A549 (cell line): ENCODE measurements around the gene NOS3. TPM values are rescaled to one million over a fixed set of nuclear protein-coding genes. Genes with fewer than 3 reads are reported as not detected.

ENCODE experiments used
- ATAC-seq, 2 experiments: fragments of 200-7000 bp in 1 of 2; fragments of >200 bp in 1 of 2; cut with Nextera tagmentation in 1 of 2; cut with Tn5 transposase in 1 of 2; 3 replicates each; pipeline versions ENCODE4 v1.8.0 to v1.9.1; 2018 to 2020; ENCODE audit warnings: mild to moderate bottlenecking in 1 of 2, moderate library complexity in 1 of 2
- CTCF ChIA-PET: fragments of 300-600 bp; sonication (Branson Sonifier 250); formaldehyde crosslinking; extraction: SDS; loops from one replicate; lab custom pipeline; 2021; ENCODE audit warnings: antibody characterized with exemption, inconsistent platforms; lab: Yijun Ruan, JAX
- POLR2A ChIA-PET: fragments of 350-600 bp; formaldehyde crosslinking; extraction: SDS; loops from one replicate; lab custom pipeline; 2021; ENCODE audit warnings: antibody characterized with exemption, inconsistent platforms; lab: Yijun Ruan, JAX
- DNase-seq, 2 experiments: peaks; one replicate each; pipeline versions ENCODE4 v3.0.0 to v3.0.0-alpha.2; 2011 to 2016; ENCODE audit warnings: low read depth in 1 of 2, low spot score in 1 of 2
- FAIRE-seq: peaks from 2 replicates; lab custom pipeline; 2011; peaks lifted over from hg19 to GRCh38; lab: Jason Lieb, UNC
- H3K27ac ChIP-seq, 2 experiments: fragments of >200 bp; sonication (Bioruptor Twin); formaldehyde crosslinking; 3 replicates each; pipeline ENCODE4 v1.5.1; 2016 to 2017
- H3K4me1 ChIP-seq: fragments of >200 bp; sonication (Bioruptor Twin); formaldehyde crosslinking; 3 replicates; pipeline ENCODE4 v1.6.1; 2016
- H3K4me2 ChIP-seq: fragments of >200 bp; sonication (Bioruptor Twin); formaldehyde crosslinking; 3 replicates; pipeline ENCODE4 v1.6.1; 2016
- H3K4me3 ChIP-seq: fragments of >200 bp; sonication (Bioruptor Twin); formaldehyde crosslinking; 3 replicates; pipeline ENCODE4 v1.5.1; 2016
- H3K9me3 ChIP-seq: fragments of >200 bp; sonication (Bioruptor Twin); formaldehyde crosslinking; 3 replicates; pipeline ENCODE4 v1.6.1; 2016
- BHLHE40 ChIP-seq: IDR thresholded peaks from 2 replicates; pipeline ENCODE4 v1.6.1; 2012; ENCODE audit warnings: low read depth, low read length, inconsistent platforms
- CBX8 ChIP-seq: fragments of 200-600 bp; sonication (generic); IDR thresholded peaks from 2 replicates; pipeline ENCODE4 v1.6.1; 2016
- CHD2 ChIP-seq: fragments of 150-350 bp; IDR thresholded peaks from 2 replicates; pipeline ENCODE4 v1.6.1; 2014; ENCODE audit warnings: low read length; ENCODE audit not compliant: partially characterized antibody
- FOXS1 ChIP-seq: fragments of 250-450 bp; sonication (Bioruptor Pico); IDR thresholded peaks from 2 replicates; pipeline ENCODE4 v1.5.0; 2020; ENCODE audit warnings: mild to moderate bottlenecking, moderate library complexity
- GATA3 ChIP-seq: IDR thresholded peaks from 2 replicates; pipeline ENCODE4 v1.6.1; 2012; ENCODE audit warnings: borderline replicate concordance
- HOXB13 ChIP-seq: fragments of 250-450 bp; sonication (Bioruptor Pico); IDR thresholded peaks from 2 replicates; pipeline ENCODE4 v1.5.0; 2020; ENCODE audit warnings: low read depth, mild to moderate bottlenecking, moderate library complexity
- JUN ChIP-seq, 2 experiments: fragments of >200 bp; sonication (Bioruptor Twin); formaldehyde crosslinking; IDR thresholded peaks; 2 replicates in 1 of 2; 3 replicates in 1 of 2; pipeline ENCODE4 v1.6.1; 2016 to 2017
- MYC ChIP-seq: IDR thresholded peaks from 2 replicates; pipeline ENCODE4 v1.6.1; 2012; ENCODE audit warnings: mild to moderate bottlenecking, inconsistent platforms, low read length, improper control_type of control experiment, borderline replicate concordance
- NPAS2 ChIP-seq: fragments of 250-450 bp; sonication (Bioruptor Pico); IDR thresholded peaks from 2 replicates; pipeline ENCODE4 v1.8.0; 2022; ENCODE audit warnings: mild to moderate bottlenecking, moderate library complexity, borderline replicate concordance
- POLR2A ChIP-seq: IDR thresholded peaks from 2 replicates; pipeline ENCODE4 v1.6.1; 2012; ENCODE audit warnings: mild to moderate bottlenecking, low read length
- RCOR1 ChIP-seq: fragments of 150-350 bp; IDR thresholded peaks from 2 replicates; pipeline ENCODE4 v1.6.1; 2014; ENCODE audit warnings: antibody characterized with exemption, low read length, low read depth
- TFCP2L1 ChIP-seq: fragments of 250-450 bp; sonication (Bioruptor Pico); IDR thresholded peaks from 2 replicates; pipeline ENCODE4 v1.5.0; 2021; ENCODE audit warnings: mild to moderate bottlenecking
- ZC3H11A ChIP-seq: fragments of 450-650 bp; IDR thresholded peaks from 2 replicates; pipeline ENCODE4 v1.6.1; 2014; ENCODE audit warnings: antibody characterized with exemption, mild to moderate bottlenecking
- WGBS: methylation state at CpG from one replicate; pipeline ENCODE4 v1.1.6; 2017; ENCODE audit errors: missing lambda C conversion rate; 5-methylcytosine and 5-hydroxymethylcytosine counted together
- polyA plus RNA-seq, 4 experiments: library from polyadenylated mRNA; depleted of rRNA in 3 of 4; stranded (reverse); fragments of >200 nt; fragmentation: RNase III in 1 of 4; extraction: RNeasy Plus Mini Kit Qiagen cat#74134 plus additional on column Dnase treatment in 1 of 4; gene quantifications; 2 replicates in 3 of 4; 3 replicates in 1 of 4; pipeline ENCODE4 v1.2.3, GENCODE V29; 2011 to 2017
- TF ChIP-seq, protein P1 (sequence below): fragments of 250-450 bp; sonication (Bioruptor Pico); IDR thresholded peaks from 2 replicates; pipeline ENCODE4 v1.5.0; 2021; ENCODE audit warnings: mild to moderate bottlenecking, moderate library complexity, borderline replicate concordance
- TF ChIP-seq, protein P2 (sequence below): fragments of 150-350 bp; IDR thresholded peaks from 2 replicates; pipeline ENCODE4 v1.6.1; 2014; ENCODE audit warnings: low read depth, mild to moderate bottlenecking, low read length
- TF ChIP-seq, protein P3 (sequence below): IDR thresholded peaks from 2 replicates; pipeline ENCODE4 v1.6.1; 2012; ENCODE audit warnings: low read depth, borderline replicate concordance
- TF ChIP-seq, protein P4 (sequence below): IDR thresholded peaks from 2 replicates; pipeline ENCODE4 v1.6.1; 2012
- TF ChIP-seq, protein P5 (sequence below): IDR thresholded peaks from 2 replicates; pipeline ENCODE4 v1.6.1; 2012
- TF ChIP-seq, protein P6 (sequence below): fragments of 450-650 bp; IDR thresholded peaks from 2 replicates; pipeline ENCODE4 v1.6.1; 2014; ENCODE audit warnings: antibody characterized with exemption

NOS3 gene
- polyA plus RNA-seq, 2 of the 4 experiments (the other 2 are of a cell fraction), result 0.52 to 0.71 TPM

DNA sequence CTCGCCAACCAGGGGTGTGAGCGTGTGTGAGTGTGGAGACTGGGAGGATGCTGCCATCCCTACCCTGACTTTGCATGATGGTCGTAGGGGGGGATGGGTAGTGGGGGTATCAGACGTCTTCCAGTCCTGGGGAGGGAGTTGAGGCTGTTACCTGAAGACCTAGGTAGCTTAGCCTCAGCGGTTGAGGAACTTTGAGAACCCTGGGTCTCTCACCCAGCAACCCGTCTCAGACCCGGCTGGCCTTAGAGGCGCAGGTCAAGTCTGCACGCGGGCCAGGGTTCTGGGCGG is 71.2 kb downstream of the NOS3 start:
- peak overlapping the region; percentile 99 for H3K27ac ChIP-seq
- DNase-seq (no peak), FAIRE-seq (no peak), ATAC-seq (peak in 1 of 2 experiments; percentile 46; a peak in 3 of 6 replicates)
- H3K4me1 ChIP-seq, result peaks cover 39% of the 10 kb centered on the region
- CTCF ChIA-PET, result interaction anchor here (1.3 to 5.7 kb wide), 10 partner anchors 12 to 164 kb away, joined by 3 to 64 read pairs (median 8); partner anchors contain the start of genes ABCB8 and AGAP3
- POLR2A ChIA-PET, result interaction anchor here (0.5 to 2.2 kb wide), 8 partner anchors 9 to 37 kb away, joined by 4 to 20 read pairs (median 8); partner anchors contain the start of genes ABCB8, AGAP3 and FASTK
- 0% methylated on average over 7 of the region's 11 CpGs for whole genome bisulfite sequencing
- peak in 1 of 2 experiments; percentile 43; a peak in 2 of 5 replicates for TF ChIP-seq JUN (IDR thresholded peaks at IDR 0.05)
- peak; percentile 10; the same call in 1 of the 2 replicates for TF ChIP-seq POLR2A
- TF ChIP-seq FOXS1 (CRISPR knock-in tag), result no peak
- TF ChIP-seq HOXB13 (CRISPR knock-in tag), result peak; percentile 38; the same call in 1 of the 2 replicates
- TF ChIP-seq, protein P1, sequence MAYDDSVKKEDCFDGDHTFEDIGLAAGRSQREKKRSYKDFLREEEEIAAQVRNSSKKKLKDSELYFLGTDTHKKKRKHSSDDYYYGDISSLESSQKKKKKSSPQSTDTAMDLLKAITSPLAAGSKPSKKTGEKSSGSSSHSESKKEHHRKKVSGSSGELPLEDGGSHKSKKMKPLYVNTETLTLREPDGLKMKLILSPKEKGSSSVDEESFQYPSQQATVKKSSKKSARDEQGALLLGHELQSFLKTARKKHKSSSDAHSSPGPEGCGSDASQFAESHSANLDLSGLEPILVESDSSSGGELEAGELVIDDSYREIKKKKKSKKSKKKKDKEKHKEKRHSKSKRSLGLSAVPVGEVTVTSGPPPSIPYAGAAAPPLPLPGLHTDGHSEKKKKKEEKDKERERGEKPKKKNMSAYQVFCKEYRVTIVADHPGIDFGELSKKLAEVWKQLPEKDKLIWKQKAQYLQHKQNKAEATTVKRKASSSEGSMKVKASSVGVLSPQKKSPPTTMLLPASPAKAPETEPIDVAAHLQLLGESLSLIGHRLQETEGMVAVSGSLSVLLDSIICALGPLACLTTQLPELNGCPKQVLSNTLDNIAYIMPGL, result no peak
- TF ChIP-seq, protein P2, sequence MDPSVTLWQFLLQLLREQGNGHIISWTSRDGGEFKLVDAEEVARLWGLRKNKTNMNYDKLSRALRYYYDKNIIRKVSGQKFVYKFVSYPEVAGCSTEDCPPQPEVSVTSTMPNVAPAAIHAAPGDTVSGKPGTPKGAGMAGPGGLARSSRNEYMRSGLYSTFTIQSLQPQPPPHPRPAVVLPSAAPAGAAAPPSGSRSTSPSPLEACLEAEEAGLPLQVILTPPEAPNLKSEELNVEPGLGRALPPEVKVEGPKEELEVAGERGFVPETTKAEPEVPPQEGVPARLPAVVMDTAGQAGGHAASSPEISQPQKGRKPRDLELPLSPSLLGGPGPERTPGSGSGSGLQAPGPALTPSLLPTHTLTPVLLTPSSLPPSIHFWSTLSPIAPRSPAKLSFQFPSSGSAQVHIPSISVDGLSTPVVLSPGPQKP, result no peak
- TF ChIP-seq, protein P3, sequence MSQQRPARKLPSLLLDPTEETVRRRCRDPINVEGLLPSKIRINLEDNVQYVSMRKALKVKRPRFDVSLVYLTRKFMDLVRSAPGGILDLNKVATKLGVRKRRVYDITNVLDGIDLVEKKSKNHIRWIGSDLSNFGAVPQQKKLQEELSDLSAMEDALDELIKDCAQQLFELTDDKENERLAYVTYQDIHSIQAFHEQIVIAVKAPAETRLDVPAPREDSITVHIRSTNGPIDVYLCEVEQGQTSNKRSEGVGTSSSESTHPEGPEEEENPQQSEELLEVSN, result peak; percentile 63; the same call in 1 of the 2 replicates
- no peaks in the 10 kb centered on the region for H3K9me3 ChIP-seq
- H3K4me2 ChIP-seq, result peak overlapping the region; percentile 92
- H3K4me3 ChIP-seq, result peak overlapping the region; percentile 86

DNA sequence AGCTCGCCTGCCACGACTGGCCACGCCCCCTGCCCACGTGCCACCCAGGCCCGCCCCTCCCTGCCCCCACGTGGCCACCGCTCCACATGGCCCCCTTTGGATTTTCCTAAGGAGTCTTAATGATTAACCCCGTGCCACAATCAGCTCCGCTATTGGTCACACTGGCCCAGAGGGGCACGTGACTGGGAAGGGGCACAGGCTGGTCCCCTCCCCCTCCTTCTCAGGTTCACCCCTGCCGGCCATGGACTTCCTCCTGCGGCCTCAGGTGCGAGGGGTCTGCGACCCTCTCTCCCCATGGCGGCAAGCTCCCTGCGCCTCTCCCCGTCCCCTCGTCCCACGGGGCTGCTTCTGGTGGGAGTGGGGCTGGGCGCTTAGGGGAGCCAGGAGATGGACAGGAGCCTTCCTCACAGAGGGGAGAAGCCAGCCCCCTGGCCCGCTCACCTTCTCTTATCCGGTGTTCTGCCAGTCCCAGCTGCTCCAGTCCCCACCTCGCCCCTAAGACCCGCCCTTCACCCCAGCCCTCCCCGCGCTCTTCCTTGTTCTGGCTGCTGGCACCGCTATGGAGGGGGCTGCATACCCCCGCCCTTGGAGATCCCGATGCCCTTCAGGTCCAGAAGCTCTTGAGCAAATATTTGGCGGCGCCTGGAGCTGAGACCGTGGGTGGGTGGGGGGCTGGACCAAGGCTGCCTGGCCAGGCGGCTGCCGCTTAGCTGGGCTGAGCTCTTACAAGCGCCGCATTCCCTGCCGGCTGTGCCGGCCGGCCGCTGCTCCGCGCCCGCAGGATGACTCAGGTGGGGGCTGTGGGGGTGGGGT is 71.8 kb downstream of the NOS3 start:
- WGBS, result 4% methylated on average over 10 of the region's 43 CpGs
- ATAC-seq (peak; percentile 8 to 55; a peak in 5 of 6 replicates), FAIRE-seq (no peak), DNase-seq (peak; percentile 97 to 98)
- H3K4me1 ChIP-seq, result peaks cover 37% of the 10 kb centered on the region
- POLR2A ChIA-PET, result interaction anchor here (0.5 to 2.2 kb wide), 9 partner anchors 8 to 85 kb away, joined by 3 to 20 read pairs (median 6); partner anchors contain the start of genes ABCB8, AGAP3 and FASTK
- TF ChIP-seq GATA3, result 0 out of 2 replicates have a peak, but pooled peaks have one; percentile 15
- no peak for TF ChIP-seq RCOR1
- TF ChIP-seq ZC3H11A, result no peak
- TF ChIP-seq CBX8, result no peak
- peak; percentile 27 for TF ChIP-seq CHD2
- peak; percentile 31 for TF ChIP-seq POLR2A
- TF ChIP-seq TFCP2L1 (CRISPR knock-in tag), result 0 out of 2 replicates have a peak, but pooled peaks have one; percentile 43
- TF ChIP-seq, protein P4, sequence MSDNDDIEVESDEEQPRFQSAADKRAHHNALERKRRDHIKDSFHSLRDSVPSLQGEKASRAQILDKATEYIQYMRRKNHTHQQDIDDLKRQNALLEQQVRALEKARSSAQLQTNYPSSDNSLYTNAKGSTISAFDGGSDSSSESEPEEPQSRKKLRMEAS, result peak; percentile 97
- TF ChIP-seq, protein P5, sequence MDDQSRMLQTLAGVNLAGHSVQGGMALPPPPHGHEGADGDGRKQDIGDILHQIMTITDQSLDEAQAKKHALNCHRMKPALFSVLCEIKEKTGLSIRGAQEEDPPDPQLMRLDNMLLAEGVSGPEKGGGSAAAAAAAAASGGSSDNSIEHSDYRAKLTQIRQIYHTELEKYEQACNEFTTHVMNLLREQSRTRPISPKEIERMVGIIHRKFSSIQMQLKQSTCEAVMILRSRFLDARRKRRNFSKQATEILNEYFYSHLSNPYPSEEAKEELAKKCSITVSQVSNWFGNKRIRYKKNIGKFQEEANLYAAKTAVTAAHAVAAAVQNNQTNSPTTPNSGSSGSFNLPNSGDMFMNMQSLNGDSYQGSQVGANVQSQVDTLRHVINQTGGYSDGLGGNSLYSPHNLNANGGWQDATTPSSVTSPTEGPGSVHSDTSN, result peak; percentile 52; the same call in 1 of the 2 replicates
- TF ChIP-seq, protein P6, sequence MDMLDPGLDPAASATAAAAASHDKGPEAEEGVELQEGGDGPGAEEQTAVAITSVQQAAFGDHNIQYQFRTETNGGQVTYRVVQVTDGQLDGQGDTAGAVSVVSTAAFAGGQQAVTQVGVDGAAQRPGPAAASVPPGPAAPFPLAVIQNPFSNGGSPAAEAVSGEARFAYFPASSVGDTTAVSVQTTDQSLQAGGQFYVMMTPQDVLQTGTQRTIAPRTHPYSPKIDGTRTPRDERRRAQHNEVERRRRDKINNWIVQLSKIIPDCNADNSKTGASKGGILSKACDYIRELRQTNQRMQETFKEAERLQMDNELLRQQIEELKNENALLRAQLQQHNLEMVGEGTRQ, result peak; percentile 99
- TF ChIP-seq NPAS2 (CRISPR knock-in tag), result no peak
- peak; percentile 98 for TF ChIP-seq MYC
- peak in 1 of 2 experiments; percentile 38; a peak in 2 of 5 replicates for TF ChIP-seq JUN (IDR thresholded peaks at IDR 0.05)
- peak; percentile 89 for TF ChIP-seq BHLHE40
- CTCF ChIA-PET, result interaction anchor here (1.3 to 5.7 kb wide), 12 partner anchors 10 to 164 kb away, joined by 3 to 64 read pairs (median 8); partner anchors contain the start of genes ABCB8 and AGAP3
- H3K4me2 ChIP-seq, result peak overlapping the region; percentile 92
- no peaks in the 10 kb centered on the region for H3K9me3 ChIP-seq
- peak overlapping the region; percentile 86 for H3K4me3 ChIP-seq
- peak overlapping the region; percentile 99 for H3K27ac ChIP-seq
